Breast epithelium (tissue), 4 donors: Measurements from ENCODE around the gene KCTD20. TPM values are rescaled to one million over a fixed set of nuclear protein-coding genes. Genes with fewer than 3 reads are reported as not detected.

Source experiments
- DNase-seq, 2 donors: peaks; one replicate each; pipeline ENCODE4 v3.0.0-alpha.2; 2019; ENCODE audit warnings: low spot score in 2 of 2
- H3K27ac ChIP-seq, 2 donors: fragments of 200-600 bp; sonication (generic) in 1 of 2; one replicate each; pipeline ENCODE4 v1.5.1; 2016 to 2019; ENCODE audit warnings: mild to moderate bottlenecking in 1 of 2
- H3K27me3 ChIP-seq, 2 donors: fragments of 200-600 bp; sonication (generic) in 1 of 2; one replicate each; pipeline versions ENCODE4 v1.5.1 to v1.6.0; 2017 to 2019; ENCODE audit warnings: control low read depth in 1 of 2, mild to moderate bottlenecking in 1 of 2
- H3K36me3 ChIP-seq: fragments of 200-600 bp; one replicate; pipeline ENCODE4 v1.5.1; 2019
- H3K4me1 ChIP-seq, 2 donors: fragments of 200-600 bp; sonication (generic); one replicate each; pipeline ENCODE4 v1.5.1; 2016 to 2019; ENCODE audit warnings: control low read depth in 1 of 2
- H3K4me3 ChIP-seq, 3 donors: fragments of 200-600 bp; sonication (generic); 1 replicate in 2 of 3; 2 replicates in 1 of 3; pipeline ENCODE4 v1.5.1; 2016 to 2019; ENCODE audit warnings: mild to moderate bottlenecking in 3 of 3, moderate library complexity in 2 of 3
- H3K9me3 ChIP-seq, 2 donors: fragments of 200-600 bp; sonication (generic) in 1 of 2; one replicate each; pipeline ENCODE4 v1.5.1; 2016 to 2019; ENCODE audit warnings: control low read depth in 1 of 2
- CTCF ChIP-seq, 3 donors: fragments of 450-650 bp; IDR thresholded peaks; one replicate each; pipeline ENCODE4 v1.5.1; 2016 to 2017; ENCODE audit warnings: antibody characterized with exemption in 3 of 3, mild to moderate bottlenecking in 3 of 3, moderate library complexity in 3 of 3
- POLR2A ChIP-seq: fragments of 450-650 bp; IDR thresholded peaks from one replicate; pipeline ENCODE4 v1.6.1; 2016; ENCODE audit warnings: antibody characterized with exemption, mild to moderate bottlenecking, moderate library complexity
- POLR2AphosphoS5 ChIP-seq, 3 donors: sonication (generic); formaldehyde crosslinking; IDR thresholded peaks; one replicate each; pipeline ENCODE4 v1.6.1; 2017; ENCODE audit warnings: antibody characterized with exemption in 3 of 3
- intact Hi-C: fragments of 100-400 bp; cut with DNase I; formaldehyde crosslinking; loops from one replicate; pipeline ENCODE4 v1.15.1; 2023; ENCODE audit warnings: low total_unique reads
- total RNA-seq, 3 donors: library from RNA; depleted of rRNA; stranded (reverse); fragments of >200 nt; gene quantifications; one replicate each; pipeline ENCODE4 v1.1.0, GENCODE V29; 2016

Gene KCTD20
- total RNA-seq, 3 donors from 2014 or later: 59.4 to 64.5 (median 61.6) TPM

GRCh38 chr6:36492621-36493020, 49.8 kb downstream of the KCTD20 start:
- no peak for DNase-seq
- intact Hi-C loops: loop anchor here (5.0 kb wide), 1 partner anchor 610 kb away; no protein-coding TSS in a partner anchor
- Histone ChIP-seq H3K4me1 (no peaks in the 10 kb centered on the region), H3K4me3 (no peak overlapping the region), H3K9me3 (no peaks in the 10 kb centered on the region), H3K27me3 (no peaks in the 10 kb centered on the region), H3K36me3 (peaks cover 5% of the 10 kb centered on the region), H3K27ac (peak overlapping the region in 1 of 2 donors; percentile 5)
- TF ChIP-seq POLR2AphosphoS5 (IDR thresholded peaks at IDR 0.05) (no peak), POLR2A (no peak), CTCF (IDR thresholded peaks at IDR 0.05) (no peak)

- H3K4me3 ChIP-seq: no peak overlapping the region
- H3K4me1 ChIP-seq: no peaks in the 10 kb centered on the region
- TF ChIP-seq POLR2A: no peak
- no peak for TF ChIP-seq POLR2AphosphoS5 (IDR thresholded peaks at IDR 0.05)
- no peak for TF ChIP-seq CTCF (IDR thresholded peaks at IDR 0.05)
- no peak overlapping the region for H3K27ac ChIP-seq
- intact Hi-C loops: loop anchor here (5.0 kb wide), 1 partner anchor 609 kb away; no protein-coding TSS in a partner anchor
- DNase-seq: no peak
- H3K27me3 ChIP-seq: no peaks in the 10 kb centered on the region
- H3K36me3 ChIP-seq: peaks cover 5% of the 10 kb centered on the region
- H3K9me3 ChIP-seq: no peaks in the 10 kb centered on the region
These were observed 50.5 kb downstream of the KCTD20 start for GRCh38 chr6:36493319-36493718.

- no peaks in the 10 kb centered on the region for H3K27me3 ChIP-seq
- H3K9me3 ChIP-seq: no peaks in the 10 kb centered on the region
- peaks cover 5% of the 10 kb centered on the region for H3K36me3 ChIP-seq
- intact Hi-C loops: loop anchor here (5.0 kb wide), 1 partner anchor 608 kb away; no protein-coding TSS in a partner anchor
- DNase-seq: no peak
- peak overlapping the region in 1 of 2 donors; percentile 14 for H3K27ac ChIP-seq
- H3K4me1 ChIP-seq: no peaks in the 10 kb centered on the region
- no peak for TF ChIP-seq POLR2A
- no peak for TF ChIP-seq CTCF (IDR thresholded peaks at IDR 0.05)
- no peak for TF ChIP-seq POLR2AphosphoS5 (IDR thresholded peaks at IDR 0.05)
- H3K4me3 ChIP-seq: no peak overlapping the region
These were observed 51.1 kb downstream of the KCTD20 start for GRCh38 chr6:36493859-36494258.

- no peaks in the 10 kb centered on the region for H3K4me1 ChIP-seq
- no peaks in the 10 kb centered on the region for H3K27me3 ChIP-seq
- TF ChIP-seq POLR2A: no peak
- no peak for TF ChIP-seq POLR2AphosphoS5 (IDR thresholded peaks at IDR 0.05)
- no peak for TF ChIP-seq CTCF (IDR thresholded peaks at IDR 0.05)
- DNase-seq: no peak
- no peak overlapping the region for H3K4me3 ChIP-seq
- no peak overlapping the region for H3K27ac ChIP-seq
- peaks cover 5% of the 10 kb centered on the region for H3K36me3 ChIP-seq
- intact Hi-C loops: no loop called here
- H3K9me3 ChIP-seq: no peaks in the 10 kb centered on the region
These were observed 52.3 kb downstream of the KCTD20 start for GRCh38 chr6:36495086-36495485.

GRCh38 chr6:36499918-36500317, 57.1 kb downstream of the KCTD20 start:
- intact Hi-C loops: no loop called here
- H3K36me3 ChIP-seq: peaks cover 5% of the 10 kb centered on the region
- no peaks in the 10 kb centered on the region for H3K9me3 ChIP-seq
- no peak for DNase-seq
- H3K4me1 ChIP-seq: no peaks in the 10 kb centered on the region
- H3K27me3 ChIP-seq: no peaks in the 10 kb centered on the region
- no peak overlapping the region for H3K4me3 ChIP-seq
- H3K27ac ChIP-seq: no peak overlapping the region
- TF ChIP-seq POLR2AphosphoS5 (IDR thresholded peaks at IDR 0.05) (no peak), POLR2A (no peak), CTCF (IDR thresholded peaks at IDR 0.05) (no peak)
